ENCODE measurements around the gene BDP1. TPM values are rescaled to one million over a fixed set of nuclear protein-coding genes. Genes with fewer than 3 reads are reported as not detected.
A peak's percentile ranks its signal among the peaks of the same experiment; 100 is the strongest.
"Not testable (repeated sequence)": the region's sequence is repeated elsewhere in the genome, so short reads cannot be mapped to it uniquely, and the experiment has no call there.

BDP1 gene
- 10 to 100 TPM; 26.7 to 28.1 TPM for total RNA-seq

DNA sequence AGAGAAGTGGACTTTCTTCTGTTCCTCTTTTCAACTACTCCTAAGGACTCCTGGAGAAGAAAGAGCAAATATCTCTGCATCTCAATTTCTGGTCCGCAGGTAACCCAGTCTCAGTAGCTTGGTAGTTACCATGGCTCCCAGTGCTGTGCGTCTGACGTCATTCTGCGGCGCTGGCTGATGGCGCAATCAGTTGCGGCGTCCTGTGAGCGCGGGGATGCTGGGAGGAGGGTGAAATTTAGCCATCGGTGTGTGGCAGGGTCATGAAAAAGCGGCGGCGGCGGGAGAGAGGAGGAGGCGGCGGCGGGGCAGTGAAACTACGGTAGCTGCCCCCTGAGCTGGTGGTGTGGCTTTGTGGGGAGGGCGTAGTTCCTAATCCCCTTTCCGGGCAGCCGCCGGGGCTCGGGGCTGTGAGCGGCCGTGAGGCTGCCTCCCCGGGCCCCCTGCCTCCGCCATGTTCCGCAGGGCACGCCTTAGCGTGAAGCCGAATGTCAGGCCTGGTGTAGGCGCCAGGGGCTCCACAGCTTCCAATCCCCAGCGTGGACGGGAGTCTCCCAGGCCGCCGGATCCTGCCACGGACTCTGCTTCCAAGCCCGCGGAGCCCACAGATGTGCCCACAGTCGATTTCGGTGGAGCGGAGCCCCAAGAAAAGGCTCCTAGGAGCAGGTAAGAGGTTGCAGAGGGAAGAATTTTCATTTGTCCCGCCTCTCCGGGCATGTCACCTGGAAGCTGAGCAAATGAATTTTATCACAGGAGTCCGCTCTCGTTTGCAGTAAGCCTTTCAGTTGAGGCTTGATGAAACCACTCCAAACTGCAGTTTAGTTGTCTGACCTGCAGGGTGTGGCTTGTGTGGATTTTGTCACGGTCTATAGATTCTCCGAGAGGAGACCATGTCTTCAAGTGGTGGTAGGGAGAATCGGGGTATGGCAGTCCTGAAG lies at the start of gene BDP1:
BDP1 (plus strand) TSS at position 225 of the 935 bp plus-strand sequence; CDS start at position 452, 227 bp downstream.
- peaks cover 20% of the 10 kb centered on the region for H3K4me1 Mint-ChIP-seq
- peaks cover 9% of the 10 kb centered on the region for H3K27me3 Mint-ChIP-seq
- H3K36me3 Mint-ChIP-seq, result peaks cover 16% of the 10 kb centered on the region
- peak within 1 kb of the TSS; percentile 98 for H3K27ac Mint-ChIP-seq
- peak; percentile 94 for DNase-seq
- no peaks in the 10 kb centered on the region for H3K9me3 Mint-ChIP-seq
- H3K4me3 Mint-ChIP-seq, result peak within 1 kb of the TSS; percentile 95

- H3K4me3 Mint-ChIP-seq, H3K9me3 Mint-ChIP-seq, H3K36me3 Mint-ChIP-seq, DNase-seq, H3K4me1 Mint-ChIP-seq, H3K27ac Mint-ChIP-seq: not testable (repeated sequence)
- peaks cover 22% of the 10 kb centered on the region for H3K27me3 Mint-ChIP-seq
These were observed 45.4 kb upstream of the BDP1 start for GRCh38 chr5:71410088-71410487.

DNA sequence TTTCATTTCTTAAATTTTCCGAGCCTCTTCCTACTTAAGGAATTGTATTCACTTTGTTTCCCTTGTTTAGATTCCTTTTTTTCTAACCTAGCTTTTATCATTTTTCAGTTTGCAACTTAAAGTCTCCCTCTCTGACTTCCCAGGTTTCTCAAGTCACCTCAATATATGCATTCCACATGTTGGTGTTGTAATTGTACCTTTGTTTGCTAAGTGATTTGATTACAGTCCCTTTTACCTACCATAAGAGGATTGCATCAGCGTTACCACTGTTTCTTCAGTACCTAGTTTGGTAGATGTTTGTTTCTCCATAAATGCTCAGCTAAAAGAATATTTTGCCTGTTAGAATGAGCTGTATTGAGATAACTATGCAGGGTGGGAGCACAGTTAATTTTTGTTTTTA lies 39.8 kb upstream of the BDP1 start:
- H3K4me3 Mint-ChIP-seq, H3K9me3 Mint-ChIP-seq, H3K27ac Mint-ChIP-seq, H3K4me1 Mint-ChIP-seq, DNase-seq, H3K36me3 Mint-ChIP-seq: not testable (repeated sequence)
- peaks cover 38% of the 10 kb centered on the region for H3K27me3 Mint-ChIP-seq

GRCh38 chr5:71418026-71418425 lies 37.4 kb upstream of the BDP1 start:
- not testable (repeated sequence) for DNase-seq, H3K4me1 Mint-ChIP-seq, H3K9me3 Mint-ChIP-seq, H3K36me3 Mint-ChIP-seq, H3K4me3 Mint-ChIP-seq, H3K27ac Mint-ChIP-seq
- peaks cover 39% of the 10 kb centered on the region for H3K27me3 Mint-ChIP-seq

- H3K4me3 Mint-ChIP-seq, H3K9me3 Mint-ChIP-seq, DNase-seq, H3K36me3 Mint-ChIP-seq, H3K4me1 Mint-ChIP-seq, H3K27ac Mint-ChIP-seq: not testable (repeated sequence)
- H3K27me3 Mint-ChIP-seq, result peaks cover 17% of the 10 kb centered on the region
These were observed 34.2 kb upstream of the BDP1 start for GRCh38 chr5:71421278-71421677.

DNA sequence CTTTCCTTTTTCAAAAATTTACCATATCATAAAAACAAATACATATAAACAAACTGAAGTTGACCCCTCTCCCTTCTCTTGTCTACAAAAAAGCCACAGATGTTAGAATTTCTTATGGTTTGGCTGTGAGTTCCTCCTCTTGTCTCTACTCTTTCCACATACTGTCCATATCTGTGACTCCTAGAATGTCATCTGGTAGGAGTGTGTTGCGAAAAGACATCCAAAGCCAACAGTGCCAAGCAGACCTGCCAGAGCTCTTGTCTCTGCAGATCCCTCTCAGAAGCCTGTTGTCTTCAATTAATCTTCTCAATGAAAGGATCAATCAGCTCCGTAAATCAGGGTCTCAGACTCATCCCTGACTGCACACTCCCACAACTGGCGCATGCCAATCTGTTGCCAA lies 31.6 kb upstream of the BDP1 start:
- not testable (repeated sequence) for H3K9me3 Mint-ChIP-seq, H3K27me3 Mint-ChIP-seq, DNase-seq, H3K4me3 Mint-ChIP-seq, H3K36me3 Mint-ChIP-seq, H3K27ac Mint-ChIP-seq, H3K4me1 Mint-ChIP-seq

DNA sequence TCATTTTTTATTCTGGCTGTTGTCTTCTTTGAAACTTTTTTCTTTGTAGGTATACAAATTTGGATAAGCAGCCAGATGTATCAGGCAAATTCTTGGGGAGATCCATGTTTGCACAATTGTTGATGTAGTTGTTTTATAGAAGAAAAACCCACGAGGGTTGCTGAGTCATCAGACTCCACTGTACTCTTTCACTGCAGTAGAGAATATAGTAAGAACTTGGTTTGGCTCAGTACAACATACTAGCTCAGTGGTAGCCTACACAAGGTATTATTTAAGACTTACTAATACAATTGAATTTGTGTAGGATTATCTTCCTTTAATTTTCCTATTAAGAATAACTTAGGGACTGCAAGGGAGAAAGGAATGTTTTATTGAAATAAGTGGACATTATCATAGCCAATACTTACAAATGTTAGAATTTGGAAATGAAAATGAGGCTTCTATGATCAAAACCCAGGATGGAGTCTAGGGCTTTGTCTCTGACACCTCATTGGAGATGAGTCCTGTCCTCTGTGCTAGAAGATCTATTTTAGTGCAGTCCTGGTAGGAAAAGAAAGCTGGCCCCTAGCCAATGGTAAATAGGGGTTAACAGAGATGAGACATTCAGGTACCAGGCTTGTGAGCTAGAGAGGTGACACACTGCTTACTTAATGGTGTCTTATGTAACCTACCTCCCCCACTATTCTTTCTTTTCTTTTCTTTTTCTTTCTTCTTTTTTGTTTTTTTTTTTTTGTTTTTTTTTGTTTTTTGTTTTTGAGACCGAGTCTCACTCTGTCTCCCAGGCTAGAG lies 28.6 kb upstream of the BDP1 start:
- not testable (repeated sequence) for H3K27ac Mint-ChIP-seq, H3K36me3 Mint-ChIP-seq, H3K27me3 Mint-ChIP-seq, H3K9me3 Mint-ChIP-seq, DNase-seq, H3K4me3 Mint-ChIP-seq, H3K4me1 Mint-ChIP-seq

DNA sequence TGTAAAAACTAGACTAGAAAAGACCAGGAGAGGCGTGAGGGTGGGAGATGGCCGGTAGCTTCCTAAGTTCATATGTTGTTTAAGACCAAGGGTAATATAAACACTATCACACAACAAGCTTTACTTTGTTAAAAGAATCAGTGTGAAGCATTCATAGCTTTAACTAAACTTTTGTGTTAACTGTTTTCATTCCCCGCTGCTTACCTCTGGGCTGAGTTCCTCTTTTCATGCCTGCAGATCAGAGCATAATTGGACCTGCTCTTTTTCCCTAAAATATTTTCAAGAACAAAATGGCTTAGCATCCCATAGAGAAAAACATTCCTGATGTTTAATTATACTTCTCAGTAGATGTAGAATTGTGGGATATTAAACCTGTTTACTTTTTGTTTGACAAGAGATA lies 23.0 kb upstream of the BDP1 start:
- not testable (repeated sequence) for H3K4me3 Mint-ChIP-seq, DNase-seq

GRCh38 chr5:71434825-71435224 lies 20.6 kb upstream of the BDP1 start:
- DNase-seq, H3K27ac Mint-ChIP-seq, H3K4me3 Mint-ChIP-seq, H3K4me1 Mint-ChIP-seq, H3K36me3 Mint-ChIP-seq, H3K9me3 Mint-ChIP-seq: not testable (repeated sequence)
- peaks cover 12% of the 10 kb centered on the region for H3K27me3 Mint-ChIP-seq

More for the DNA sequence above, 23.0 kb upstream of the BDP1 start:
- peaks cover 16% of the 10 kb centered on the region for H3K27me3 Mint-ChIP-seq
- not testable (repeated sequence) for H3K9me3 Mint-ChIP-seq, H3K36me3 Mint-ChIP-seq, H3K4me1 Mint-ChIP-seq, H3K27ac Mint-ChIP-seq

DNA sequence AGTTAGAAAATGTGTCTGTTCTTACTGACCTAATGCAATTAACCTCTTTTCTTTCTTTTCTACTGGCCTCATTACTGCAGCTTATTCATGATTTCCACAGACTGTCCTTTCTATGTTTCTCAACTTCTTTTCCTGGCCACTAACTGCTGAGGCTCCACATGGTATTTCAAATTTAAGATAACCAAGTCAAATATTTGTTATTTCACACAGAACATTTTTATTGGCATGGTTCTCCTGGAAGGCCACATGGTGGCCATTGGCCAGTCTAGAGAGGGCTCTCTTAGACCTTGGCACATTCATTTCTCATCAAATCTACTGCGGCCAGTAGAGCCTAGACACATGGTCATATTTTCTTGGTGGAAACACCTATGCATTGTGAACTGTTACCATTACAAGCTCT lies 13.9 kb upstream of the BDP1 start:
- not testable (repeated sequence) for DNase-seq, H3K27ac Mint-ChIP-seq, H3K4me1 Mint-ChIP-seq, H3K4me3 Mint-ChIP-seq, H3K36me3 Mint-ChIP-seq, H3K9me3 Mint-ChIP-seq
- peaks cover 36% of the 10 kb centered on the region for H3K27me3 Mint-ChIP-seq

- H3K4me3 Mint-ChIP-seq, H3K9me3 Mint-ChIP-seq, DNase-seq, H3K36me3 Mint-ChIP-seq, H3K27ac Mint-ChIP-seq: not testable (repeated sequence)
- Mint-ChIP-seq H3K4me1 (peaks cover 10% of the 10 kb centered on the region), H3K27me3 (peaks cover 40% of the 10 kb centered on the region)
These were observed 11.6 kb upstream of the BDP1 start for GRCh38 chr5:71443891-71444290.

- H3K27ac Mint-ChIP-seq, H3K36me3 Mint-ChIP-seq, H3K9me3 Mint-ChIP-seq, H3K4me3 Mint-ChIP-seq, DNase-seq: not testable (repeated sequence)
- Mint-ChIP-seq H3K27me3 (peaks cover 44% of the 10 kb centered on the region), H3K4me1 (peaks cover 10% of the 10 kb centered on the region)
These were observed 10.4 kb upstream of the BDP1 start for GRCh38 chr5:71445015-71445414.

- DNase-seq, H3K27ac Mint-ChIP-seq, H3K9me3 Mint-ChIP-seq, H3K36me3 Mint-ChIP-seq, H3K4me3 Mint-ChIP-seq: not testable (repeated sequence)
- H3K4me1 Mint-ChIP-seq, result peaks cover 10% of the 10 kb centered on the region
- H3K27me3 Mint-ChIP-seq, result peaks cover 46% of the 10 kb centered on the region
These were observed 9.8 kb upstream of the BDP1 start for GRCh38 chr5:71445523-71446152.

GRCh38 chr5:71446540-71447216 lies 8.8 kb upstream of the BDP1 start:
- Mint-ChIP-seq H3K27me3 (peaks cover 43% of the 10 kb centered on the region), H3K4me1 (peaks cover 10% of the 10 kb centered on the region)

More at GRCh38 chr5:71446540-71447216, 8.8 kb upstream of the BDP1 start:
- H3K4me3 Mint-ChIP-seq, result peak overlapping the region; percentile 64
- DNase-seq, H3K27ac Mint-ChIP-seq, H3K9me3 Mint-ChIP-seq, H3K36me3 Mint-ChIP-seq: not testable (repeated sequence)

All from activated naive CD8-positive, alpha-beta T cell treated with anti-CD3 and anti-CD28 coated beads for 36 hours (primary cell).